Gastroesophageal sphincter (tissue), 3 donors: ENCODE results near the gene CHI3L1.

Experiments used
- CTCF ChIP-seq, 4 experiments: fragments of 200-600 bp in 2 of 4; fragments of 450-650 bp in 2 of 4; sonication (generic) in 1 of 4; IDR thresholded peaks; one replicate each; pipeline ENCODE4 v1.5.1; 2017 to 2019; ENCODE audit warnings: antibody characterized with exemption in 4 of 4, mild to moderate bottlenecking in 2 of 4, moderate library complexity in 2 of 4
- POLR2A ChIP-seq, 2 donors: fragments of 450-650 bp; IDR thresholded peaks; one replicate each; pipeline ENCODE4 v1.6.1; 2017; ENCODE audit warnings: antibody characterized with exemption in 2 of 2, mild to moderate bottlenecking in 2 of 2, moderate library complexity in 1 of 2

GRCh38 chr1:203139976-203140475, 46.5 kb downstream of the CHI3L1 start:
- TF ChIP-seq POLR2A (IDR thresholded peaks at IDR 0.05), result no peak
- TF ChIP-seq CTCF (IDR thresholded peaks at IDR 0.05), result no peak
